Heart left ventricle (tissue), 16 donors: ENCODE results near the gene TXNDC2. TPM values are rescaled to one million over a fixed set of nuclear protein-coding genes. Genes with fewer than 3 reads are reported as not detected.

Experiments
- ATAC-seq, 4 donors: fragments of 200-7000 bp; cut with Tn5 transposase; one replicate each; pipeline ENCODE4 v1.9.1; 2020 to 2022; ENCODE audit warnings: moderate library complexity in 4 of 4, mild to moderate bottlenecking in 3 of 4, moderate number of reproducible peaks in 1 of 4
- DNase-seq, 5 donors: peaks; one replicate each; pipeline ENCODE4 v3.0.0-alpha.2; 2020
- H3K27ac ChIP-seq, 12 donors: fragments of 200-600 bp; sonication (generic) in 4 of 12; one replicate each; pipeline versions ENCODE4 v1.5.0 to v1.8.0; 2016 to 2022; ENCODE audit warnings: mild to moderate bottlenecking in 2 of 12
- H3K27me3 ChIP-seq, 9 donors: fragments of 200-600 bp; sonication (generic) in 2 of 9; one replicate each; pipeline versions ENCODE4 v1.5.1 to v1.8.0; 2016 to 2022; ENCODE audit warnings: mild to moderate bottlenecking in 3 of 9
- H3K36me3 ChIP-seq, 9 donors: fragments of 200-600 bp; sonication (generic) in 2 of 9; one replicate each; pipeline versions ENCODE4 v1.5.0 to v1.8.0; 2018 to 2022; ENCODE audit warnings: mild to moderate bottlenecking in 2 of 9
- H3K4me1 ChIP-seq, 12 donors: fragments of 200-600 bp; sonication (generic) in 4 of 12; one replicate each; pipeline versions ENCODE4 v1.5.0 to v1.8.0; 2016 to 2022; ENCODE audit warnings: mild to moderate bottlenecking in 3 of 12
- H3K4me3 ChIP-seq, 12 donors: fragments of 200-600 bp; sonication (generic) in 4 of 12; one replicate each; pipeline versions ENCODE4 v1.5.0 to v1.8.0; 2017 to 2022; ENCODE audit warnings: mild to moderate bottlenecking in 9 of 12, moderate library complexity in 4 of 12
- H3K9me3 ChIP-seq, 12 donors: fragments of 200-600 bp; sonication (generic) in 4 of 12; one replicate each; pipeline versions ENCODE4 v1.5.0 to v1.8.0; 2016 to 2022; ENCODE audit warnings: mild to moderate bottlenecking in 1 of 12
- POLR2A ChIP-seq, 2 donors: fragments of 450-650 bp; IDR thresholded peaks; one replicate each; pipeline ENCODE4 v1.6.1; 2017; ENCODE audit warnings: antibody characterized with exemption in 2 of 2, mild to moderate bottlenecking in 2 of 2, moderate library complexity in 2 of 2
- WGBS, 4 donors: extraction: QIAGEN DNeasy Blood & Tissue Kit in 2 of 4; methylation state at CpG; one replicate each; pipeline versions ENCODE4 v1.1.5 to v1.1.7; 2013 to 2018; 5-methylcytosine and 5-hydroxymethylcytosine counted together
- intact Hi-C, 10 donors: fragments of 100-400 bp; cut with DNase I; formaldehyde crosslinking; loops; one replicate each; pipeline versions ENCODE4 v1.11.1 to v1.14.2; 2022
- polyA plus RNA-seq, 2 donors: library from polyadenylated mRNA; stranded (reverse); fragments of 200-250 nt; gene quantifications; one replicate each; pipeline ENCODE4 v1.2.3, GENCODE V29; 2013
- total RNA-seq, 9 donors: library from RNA; depleted of rRNA in 2 of 9; stranded (reverse); fragments of >200 nt in 2 of 9; fragmentation: NEBNext Ultra II Directional in 3 of 9; extraction: Animal tissue kit (Norgen Biotek cat#: 25700) in 3 of 9; gene quantifications; one replicate each; pipeline versions ENCODE4 v1.1.0 to v1.2.4, GENCODE V29; 2016 to 2023
- TF ChIP-seq, protein P1 (sequence below), 12 donors: fragments of 200-600 bp; sonication (generic) in 4 of 12; IDR thresholded peaks; one replicate each; pipeline versions ENCODE4 v1.5.0 to v1.8.0; 2018 to 2022; ENCODE audit warnings: antibody characterized with exemption in 12 of 12, mild to moderate bottlenecking in 5 of 12
- donor health status: ischemic (EF 13 %, LVEDD 7.1; RV severe dilation, severe dysfunction).
- donor health status: healthy with polysubstance abuse.
- donor health status: DM: no; HTN: yes; CAD: no.
- donor health status: DM: no; HTN: no; CAD: no.
- donor health status: ischemic (EF 25% LVEDD 6.9; RV normal size, moderate dysfunction).
- donor health status: ischemic (EF 25% LVEDD 5.7; RV mildly dilated, moderate dysfunction).
- donor health status: healthy.
- donor health status: DM: yes; HTN: yes; CAD: no.
- donor health status: ischemic (EF 35%, LVEDD 5.7; RV mildly dilated, moderate dysfunction).
- donor health status: nonischemic (EF 11% LVEDD 7.7; RV severe dilation, severe dysfunction).
- donor health status: DM: yes; HTN: yes; CAD: no.
- donor health status: PGD.
- donor health status: ischemic (EF 29% LVEDD 5.4; RV normal size, mild dysfunction).
- donor health status: nonischemic (EF 23%, LVEDD 6.1; RV moderate dilation, normal function).

The TXNDC2 gene
- total and polyA plus RNA-seq, 11 donors, result 0.03 TPM; not detected in 10

GRCh38 chr18:9862686-9863085, 23.1 kb upstream of the TXNDC2 start:
- Histone ChIP-seq H3K4me1 (peaks cover 0 to 9% (median 0%) of the 10 kb centered on the region in 12 donors), H3K9me3 (peaks cover 0 to 16% (median 8%) of the 10 kb centered on the region in 12 donors), H3K36me3 (peaks cover 0 to 21% (median 9%) of the 10 kb centered on the region in 9 donors), H3K4me3 (no peak overlapping the region), H3K27me3 (no peaks in the 10 kb centered on the region), H3K27ac (no peak overlapping the region)
- DNase-seq, result no peak
- intact Hi-C loops, result no loop called here
- WGBS, 4 donors, result 57 to 76% (median 60%) methylated on average over 3 of the region's 3 CpGs
- TF ChIP-seq POLR2A (IDR thresholded peaks at IDR 0.05), result no peak
- TF ChIP-seq, protein P1, sequence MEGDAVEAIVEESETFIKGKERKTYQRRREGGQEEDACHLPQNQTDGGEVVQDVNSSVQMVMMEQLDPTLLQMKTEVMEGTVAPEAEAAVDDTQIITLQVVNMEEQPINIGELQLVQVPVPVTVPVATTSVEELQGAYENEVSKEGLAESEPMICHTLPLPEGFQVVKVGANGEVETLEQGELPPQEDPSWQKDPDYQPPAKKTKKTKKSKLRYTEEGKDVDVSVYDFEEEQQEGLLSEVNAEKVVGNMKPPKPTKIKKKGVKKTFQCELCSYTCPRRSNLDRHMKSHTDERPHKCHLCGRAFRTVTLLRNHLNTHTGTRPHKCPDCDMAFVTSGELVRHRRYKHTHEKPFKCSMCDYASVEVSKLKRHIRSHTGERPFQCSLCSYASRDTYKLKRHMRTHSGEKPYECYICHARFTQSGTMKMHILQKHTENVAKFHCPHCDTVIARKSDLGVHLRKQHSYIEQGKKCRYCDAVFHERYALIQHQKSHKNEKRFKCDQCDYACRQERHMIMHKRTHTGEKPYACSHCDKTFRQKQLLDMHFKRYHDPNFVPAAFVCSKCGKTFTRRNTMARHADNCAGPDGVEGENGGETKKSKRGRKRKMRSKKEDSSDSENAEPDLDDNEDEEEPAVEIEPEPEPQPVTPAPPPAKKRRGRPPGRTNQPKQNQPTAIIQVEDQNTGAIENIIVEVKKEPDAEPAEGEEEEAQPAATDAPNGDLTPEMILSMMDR (IDR thresholded peaks at IDR 0.05), result no peak
- no peak for ATAC-seq

DNA sequence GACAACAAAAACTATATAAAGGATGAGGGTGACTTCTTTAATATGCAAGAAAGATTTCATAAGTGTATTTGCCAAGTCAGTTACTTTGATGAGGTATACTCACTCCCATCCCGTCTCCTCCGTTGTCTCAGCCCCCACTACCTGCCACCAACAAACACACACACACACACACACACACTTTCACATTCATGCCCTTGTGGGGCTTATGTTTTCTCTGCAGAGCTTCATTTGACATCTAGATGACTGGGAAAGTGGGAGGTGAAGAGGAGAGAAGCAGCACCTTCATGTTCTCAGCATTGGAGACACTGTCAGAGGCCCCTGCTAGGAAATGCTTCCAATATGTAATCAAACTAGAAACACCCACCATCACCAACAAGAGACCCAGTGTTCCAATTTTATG, 22.5 kb upstream of the TXNDC2 start:
- intact Hi-C loops, result no loop called here
- ATAC-seq (no peak), DNase-seq (no peak)
- Histone ChIP-seq H3K36me3 (peaks cover 0 to 21% (median 9%) of the 10 kb centered on the region in 9 donors), H3K27ac (no peak overlapping the region), H3K9me3 (peaks cover 0 to 16% (median 8%) of the 10 kb centered on the region in 12 donors), H3K4me1 (peaks cover 0 to 8% (median 0%) of the 10 kb centered on the region in 12 donors), H3K4me3 (no peak overlapping the region), H3K27me3 (no peaks in the 10 kb centered on the region)
- 40 to 86% (median 51%) methylated on average over 2 of the region's 2 CpGs for WGBS, 4 donors
- TF ChIP-seq, protein P1 (IDR thresholded peaks at IDR 0.05), result no peak
- TF ChIP-seq POLR2A (IDR thresholded peaks at IDR 0.05), result no peak

- TF ChIP-seq, protein P1 (IDR thresholded peaks at IDR 0.05), result no peak
- no peak for TF ChIP-seq POLR2A (IDR thresholded peaks at IDR 0.05)
- ATAC-seq, result no peak
- H3K4me3 ChIP-seq, result no peak overlapping the region
- peaks cover 0 to 16% (median 8%) of the 10 kb centered on the region in 12 donors for H3K9me3 ChIP-seq
- DNase-seq, result no peak
- H3K27me3 ChIP-seq, result no peaks in the 10 kb centered on the region
- intact Hi-C loops, result no loop called here
- 87 to 97% (median 94%) methylated on average over 7 of the region's 7 CpGs for WGBS, 4 donors
- peaks cover 0 to 16% (median 0%) of the 10 kb centered on the region in 12 donors for H3K4me1 ChIP-seq
- H3K27ac ChIP-seq, result no peak overlapping the region
- H3K36me3 ChIP-seq, result peaks cover 0 to 6% (median 0%) of the 10 kb centered on the region in 9 donors
These were observed 19.8 kb upstream of the TXNDC2 start for GRCh38 chr18:9865764-9866490.

DNA sequence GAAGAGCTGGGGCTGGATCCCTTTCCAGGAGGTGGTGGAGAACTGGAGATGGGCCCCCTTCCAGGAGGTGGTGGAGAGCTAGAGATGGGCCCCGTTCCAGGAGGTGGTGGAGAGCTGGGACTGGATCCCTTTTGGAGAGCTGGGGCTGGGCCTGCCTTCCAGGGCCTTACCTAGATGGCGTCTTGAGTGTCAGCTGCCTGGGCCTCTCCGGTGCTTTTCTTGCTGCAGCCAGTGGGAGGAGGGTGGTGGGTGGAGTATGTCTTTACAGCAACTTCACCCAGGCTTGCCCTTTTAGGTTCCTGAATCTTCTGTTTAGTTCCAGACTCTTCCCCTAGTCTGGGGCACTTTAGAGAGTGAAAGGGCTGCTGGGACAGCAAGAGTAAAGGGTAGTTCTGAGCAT, 19.1 kb upstream of the TXNDC2 start:
- Histone ChIP-seq H3K27ac (no peak overlapping the region), H3K9me3 (peaks cover 0 to 16% (median 8%) of the 10 kb centered on the region in 12 donors), H3K27me3 (no peaks in the 10 kb centered on the region), H3K4me1 (peaks cover 0 to 16% (median 0%) of the 10 kb centered on the region in 12 donors), H3K4me3 (no peak overlapping the region), H3K36me3 (no peaks in the 10 kb centered on the region)
- no peak for TF ChIP-seq POLR2A (IDR thresholded peaks at IDR 0.05)
- TF ChIP-seq, protein P1 (IDR thresholded peaks at IDR 0.05), result no peak
- WGBS, 4 donors, result 84 to 96% (median 95%) methylated on average over 3 of the region's 3 CpGs
- ATAC-seq (no peak), DNase-seq (no peak)
- intact Hi-C loops, result no loop called here
